Activated naive CD4-positive, alpha-beta T cell treated with anti-CD3 and anti-CD28 coated beads, Interleukin-2, amount 50 U/mL, for 24 hours (primary cell): ENCODE data around the gene ASNSD1.
A peak's percentile ranks its signal among the peaks of the same experiment; 100 is the strongest.
"Not testable (repeated sequence)": the region's sequence is repeated elsewhere in the genome, so short reads cannot be mapped to it uniquely, and the experiment has no call there.

ENCODE experiments used
- H3K27ac Mint-ChIP-seq: one replicate; pipeline ENCODE4 v1.8.0; 2021; ENCODE audit warnings: mild to moderate bottlenecking, mixed read lengths
- H3K27me3 Mint-ChIP-seq: one replicate; pipeline ENCODE4 v1.8.0; 2021; ENCODE audit warnings: mixed read lengths
- H3K36me3 Mint-ChIP-seq: one replicate; pipeline ENCODE4 v1.8.0; 2021; ENCODE audit warnings: mixed read lengths
- H3K4me1 Mint-ChIP-seq: one replicate; pipeline ENCODE4 v1.8.0; 2021; ENCODE audit warnings: mixed read lengths
- H3K4me3 Mint-ChIP-seq: one replicate; pipeline ENCODE4 v1.8.0; 2021; ENCODE audit warnings: mild to moderate bottlenecking, mixed read lengths
- H3K9me3 Mint-ChIP-seq: one replicate; pipeline ENCODE4 v1.8.0; 2021; ENCODE audit warnings: mixed read lengths

The ASNSD1 gene

GRCh38 chr2:189635353-189635752 is 25.9 kb upstream of the ASNSD1 start:
- Mint-ChIP-seq H3K4me1 (no peaks in the 10 kb centered on the region), H3K36me3 (no peaks in the 10 kb centered on the region), H3K27ac (peak overlapping the region; percentile 20), H3K9me3 (no peaks in the 10 kb centered on the region), H3K4me3 (no peak overlapping the region), H3K27me3 (no peaks in the 10 kb centered on the region)

GRCh38 chr2:189638301-189639006 is 22.8 kb upstream of the ASNSD1 start:
- H3K9me3 Mint-ChIP-seq, result peaks cover 5% of the 10 kb centered on the region
- H3K4me1 Mint-ChIP-seq, result peaks cover 16% of the 10 kb centered on the region
- H3K27ac Mint-ChIP-seq, result no peak overlapping the region
- no peaks in the 10 kb centered on the region for H3K27me3 Mint-ChIP-seq
- H3K36me3 Mint-ChIP-seq, result peaks cover 2% of the 10 kb centered on the region
- no peak overlapping the region for H3K4me3 Mint-ChIP-seq

- H3K27me3 Mint-ChIP-seq, result no peaks in the 10 kb centered on the region
- H3K4me3 Mint-ChIP-seq, result no peak overlapping the region
- no peak overlapping the region for H3K27ac Mint-ChIP-seq
- H3K4me1 Mint-ChIP-seq, result peaks cover 16% of the 10 kb centered on the region
- peaks cover 5% of the 10 kb centered on the region for H3K9me3 Mint-ChIP-seq
- H3K36me3 Mint-ChIP-seq, result peaks cover 2% of the 10 kb centered on the region
Observed at GRCh38 chr2:189639007-189639609, 22.2 kb upstream of the ASNSD1 start.

GRCh38 chr2:189641002-189641401 is 20.3 kb upstream of the ASNSD1 start:
- H3K27me3 Mint-ChIP-seq, result no peaks in the 10 kb centered on the region
- no peak overlapping the region for H3K27ac Mint-ChIP-seq
- H3K4me3 Mint-ChIP-seq, result no peak overlapping the region
- H3K9me3 Mint-ChIP-seq, result peaks cover 5% of the 10 kb centered on the region
- peaks cover 16% of the 10 kb centered on the region for H3K4me1 Mint-ChIP-seq
- peaks cover 2% of the 10 kb centered on the region for H3K36me3 Mint-ChIP-seq

GRCh38 chr2:189641590-189641989 is 19.7 kb upstream of the ASNSD1 start:
- H3K27me3 Mint-ChIP-seq, result no peaks in the 10 kb centered on the region

DNA sequence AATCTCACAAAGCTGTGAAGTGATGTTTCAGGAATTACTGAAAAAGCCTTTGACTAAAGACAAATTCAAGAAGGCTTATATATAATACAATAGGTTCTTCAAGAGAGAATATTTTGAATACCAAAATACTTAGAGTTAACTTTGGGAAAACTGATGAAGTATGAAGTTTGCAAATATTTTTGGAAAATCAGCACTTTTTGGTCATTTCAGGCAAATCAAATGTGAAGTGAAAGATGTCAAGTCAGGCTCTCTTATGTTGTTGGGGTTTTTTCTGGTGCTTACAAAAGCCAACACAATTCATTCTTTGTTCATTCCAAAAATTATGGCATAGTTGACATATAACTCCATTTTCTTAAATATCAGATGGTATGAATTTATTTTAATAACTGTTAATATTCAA is 14.7 kb upstream of the ASNSD1 start:
- H3K4me1 Mint-ChIP-seq, result peaks cover 15% of the 10 kb centered on the region
- H3K4me3 Mint-ChIP-seq, result no peak overlapping the region
- no peaks in the 10 kb centered on the region for H3K27me3 Mint-ChIP-seq
- peaks cover 10% of the 10 kb centered on the region for H3K9me3 Mint-ChIP-seq
- no peak overlapping the region for H3K27ac Mint-ChIP-seq
- H3K36me3 Mint-ChIP-seq, result peaks cover 3% of the 10 kb centered on the region

More at GRCh38 chr2:189641590-189641989, 19.7 kb upstream of the ASNSD1 start:
- peaks cover 5% of the 10 kb centered on the region for H3K9me3 Mint-ChIP-seq
- H3K4me3 Mint-ChIP-seq, result no peak overlapping the region
- peak overlapping the region; percentile 43 for H3K27ac Mint-ChIP-seq
- H3K36me3 Mint-ChIP-seq, result peaks cover 2% of the 10 kb centered on the region
- peaks cover 16% of the 10 kb centered on the region for H3K4me1 Mint-ChIP-seq

GRCh38 chr2:189648846-189649509 is 12.3 kb upstream of the ASNSD1 start:
- Mint-ChIP-seq H3K9me3 (peaks cover 5% of the 10 kb centered on the region), H3K4me3 (no peak overlapping the region), H3K27me3 (no peaks in the 10 kb centered on the region), H3K27ac (no peak overlapping the region), H3K4me1 (peaks cover 6% of the 10 kb centered on the region), H3K36me3 (peaks cover 1% of the 10 kb centered on the region)

GRCh38 chr2:189651284-189651683 is 10.0 kb upstream of the ASNSD1 start:
- Mint-ChIP-seq H3K4me3 (no peak overlapping the region), H3K9me3 (peaks cover 5% of the 10 kb centered on the region), H3K4me1 (peaks cover 25% of the 10 kb centered on the region), H3K36me3 (peaks cover 1% of the 10 kb centered on the region), H3K27me3 (no peaks in the 10 kb centered on the region), H3K27ac (no peak overlapping the region)

DNA sequence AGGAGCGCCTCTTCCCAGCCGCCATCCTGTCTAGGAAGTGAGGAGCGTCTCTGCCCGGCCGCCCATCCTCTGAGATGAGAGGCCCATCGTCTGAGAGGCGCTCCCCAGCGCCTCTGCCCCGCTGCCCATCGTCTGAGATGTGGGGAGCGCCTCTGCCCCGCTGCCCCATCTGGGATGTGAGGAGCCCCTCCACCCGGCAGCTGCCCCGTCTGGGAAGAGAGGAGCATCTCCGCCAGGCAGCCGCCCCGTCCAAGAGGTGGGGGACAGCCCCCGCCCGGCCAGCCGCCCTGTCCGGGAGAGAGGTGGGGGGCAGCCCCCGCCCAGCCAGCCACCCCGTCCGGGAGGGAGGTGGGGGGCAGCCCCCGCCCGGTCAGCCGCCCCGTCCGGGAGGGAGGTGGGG is 7.8 kb upstream of the ASNSD1 start:
- not testable (repeated sequence) for H3K27ac Mint-ChIP-seq, H3K9me3 Mint-ChIP-seq, H3K27me3 Mint-ChIP-seq, H3K36me3 Mint-ChIP-seq, H3K4me3 Mint-ChIP-seq
- H3K4me1 Mint-ChIP-seq, result peaks cover 47% of the 10 kb centered on the region

GRCh38 chr2:189654641-189655040 is 6.6 kb upstream of the ASNSD1 start:
- H3K4me3 Mint-ChIP-seq, result no peak overlapping the region
- no peak overlapping the region for H3K27ac Mint-ChIP-seq

GRCh38 chr2:189657867-189658266 is 3.4 kb upstream of the ASNSD1 start:
- Mint-ChIP-seq H3K4me3 (peak overlapping the region; percentile 5), H3K9me3 (no peaks in the 10 kb centered on the region), H3K4me1 (peaks cover 60% of the 10 kb centered on the region), H3K27ac (peak overlapping the region; percentile 96), H3K36me3 (no peaks in the 10 kb centered on the region), H3K27me3 (no peaks in the 10 kb centered on the region)

More at GRCh38 chr2:189654641-189655040, 6.6 kb upstream of the ASNSD1 start:
- H3K27me3 Mint-ChIP-seq, result no peaks in the 10 kb centered on the region
- peaks cover 1% of the 10 kb centered on the region for H3K36me3 Mint-ChIP-seq
- H3K9me3 Mint-ChIP-seq, result peaks cover 5% of the 10 kb centered on the region
- peaks cover 52% of the 10 kb centered on the region for H3K4me1 Mint-ChIP-seq

DNA sequence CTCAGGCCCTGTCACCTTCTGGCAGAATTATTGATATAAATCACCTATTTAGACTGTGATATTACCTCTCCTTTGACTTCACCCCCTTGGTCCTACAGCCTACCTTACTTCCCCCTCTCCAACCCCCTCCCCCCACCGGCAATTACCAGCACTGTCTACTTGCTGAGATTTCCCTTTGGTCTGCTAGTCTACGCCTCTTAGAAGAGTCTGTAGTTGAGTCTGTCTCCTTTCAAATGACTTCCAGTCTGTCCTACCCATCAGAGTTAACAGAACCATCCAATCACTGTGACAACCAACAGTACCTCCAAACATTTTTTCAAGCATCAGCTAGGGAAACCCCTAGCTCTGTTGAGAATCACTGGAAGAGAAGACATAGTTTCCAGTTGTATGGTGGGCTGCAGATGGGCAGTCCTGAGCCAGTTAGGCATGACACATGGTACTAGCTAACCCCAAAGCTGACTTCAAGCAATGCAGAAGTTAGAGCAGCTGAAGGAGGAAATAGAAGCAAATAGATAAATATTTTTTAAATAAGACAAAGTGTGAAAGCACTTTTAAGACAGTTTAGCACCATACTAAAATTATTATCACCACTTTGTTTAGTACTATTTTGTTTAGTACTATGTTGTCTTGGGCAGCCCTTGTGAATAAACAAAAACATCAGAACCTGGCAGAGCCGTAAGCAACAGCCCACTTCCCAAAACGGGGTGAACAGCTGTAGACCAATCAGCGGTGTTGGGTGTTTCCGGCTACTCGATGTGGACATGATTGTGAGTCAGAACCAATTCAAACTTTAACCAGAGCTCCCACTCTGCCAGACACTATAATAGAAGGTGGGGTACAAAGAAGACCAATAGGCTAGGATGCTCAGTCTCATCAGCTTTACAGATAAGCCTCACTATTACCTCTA is 2.7 kb upstream of the ASNSD1 start:
- H3K9me3 Mint-ChIP-seq, result no peaks in the 10 kb centered on the region
- H3K36me3 Mint-ChIP-seq, result no peaks in the 10 kb centered on the region
- H3K27ac Mint-ChIP-seq, result peak overlapping the region; percentile 96
- peak overlapping the region; percentile 5 for H3K4me3 Mint-ChIP-seq
- no peaks in the 10 kb centered on the region for H3K27me3 Mint-ChIP-seq
- H3K4me1 Mint-ChIP-seq, result peaks cover 67% of the 10 kb centered on the region

GRCh38 chr2:189659734-189660133 is 1.5 kb upstream of the ASNSD1 start:
- Mint-ChIP-seq H3K36me3 (peaks cover 4% of the 10 kb centered on the region), H3K9me3 (no peaks in the 10 kb centered on the region), H3K27ac (peak overlapping the region; percentile 84), H3K27me3 (no peaks in the 10 kb centered on the region), H3K4me3 (no peak overlapping the region), H3K4me1 (peaks cover 72% of the 10 kb centered on the region)

DNA sequence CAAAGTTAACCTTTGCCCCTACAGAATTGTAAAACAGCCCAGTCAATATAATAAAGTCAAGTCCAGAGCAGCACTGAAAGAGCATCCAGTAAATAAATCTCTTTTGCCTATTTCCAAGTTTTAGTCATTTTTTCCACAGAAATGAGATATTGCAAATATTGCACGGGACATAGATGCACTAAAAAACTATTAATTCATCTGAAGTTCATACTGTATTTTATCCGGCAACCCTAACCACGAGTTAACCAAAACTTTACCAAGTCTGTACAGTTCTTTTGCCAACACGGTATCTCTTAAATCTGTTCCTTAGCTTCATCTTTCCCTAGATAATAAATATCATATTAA is 484 bp upstream of the ASNSD1 start:
- Mint-ChIP-seq H3K27ac (no peak overlapping the region), H3K4me1 (peaks cover 71% of the 10 kb centered on the region), H3K9me3 (no peaks in the 10 kb centered on the region), H3K27me3 (no peaks in the 10 kb centered on the region), H3K36me3 (peaks cover 4% of the 10 kb centered on the region), H3K4me3 (no peak overlapping the region)

DNA sequence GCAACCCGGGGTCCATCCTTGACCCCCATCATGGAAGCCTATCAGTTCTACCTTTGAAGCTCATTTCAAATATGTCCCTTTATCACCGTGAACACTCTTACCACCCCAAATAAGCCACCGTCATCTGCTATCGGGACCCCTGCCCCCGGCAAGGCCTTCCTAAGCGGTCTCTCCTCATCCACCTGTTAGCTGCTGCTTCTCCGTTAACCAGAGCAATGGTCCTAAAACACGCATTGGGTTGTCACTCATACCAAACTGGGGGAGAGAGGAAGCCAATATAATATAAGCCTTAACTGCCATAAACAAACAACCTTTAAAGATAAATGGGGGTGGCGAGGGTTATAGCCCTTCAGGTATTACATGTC is 680 bp downstream of the ASNSD1 start:
- Mint-ChIP-seq H3K9me3 (no peaks in the 10 kb centered on the region), H3K36me3 (peaks cover 7% of the 10 kb centered on the region), H3K27ac (no peak overlapping the region), H3K4me3 (no peak overlapping the region), H3K27me3 (no peaks in the 10 kb centered on the region), H3K4me1 (peaks cover 69% of the 10 kb centered on the region)
